ENCODE data around the gene RASGEF1B.

DNA sequence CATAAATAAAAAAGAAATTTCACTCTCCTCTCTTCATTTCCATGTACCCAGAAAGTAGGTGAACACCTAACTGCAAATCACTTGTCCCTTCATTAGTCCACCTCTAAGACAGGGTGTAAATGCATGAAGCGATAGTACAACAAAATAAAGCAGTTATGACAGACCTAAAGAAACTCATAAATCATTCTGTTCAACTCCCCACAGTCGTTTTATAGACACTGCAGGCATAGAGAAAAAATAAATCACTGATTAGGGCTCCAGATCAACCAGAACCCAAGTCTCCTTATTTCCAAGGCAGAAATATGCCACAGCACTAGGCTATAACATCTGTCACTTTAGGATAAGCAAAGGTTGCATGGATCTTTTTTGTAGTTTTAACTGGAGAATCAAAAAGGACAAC is 3.0 kb downstream of the RASGEF1B start:
- TF ChIP-seq, protein P1, sequence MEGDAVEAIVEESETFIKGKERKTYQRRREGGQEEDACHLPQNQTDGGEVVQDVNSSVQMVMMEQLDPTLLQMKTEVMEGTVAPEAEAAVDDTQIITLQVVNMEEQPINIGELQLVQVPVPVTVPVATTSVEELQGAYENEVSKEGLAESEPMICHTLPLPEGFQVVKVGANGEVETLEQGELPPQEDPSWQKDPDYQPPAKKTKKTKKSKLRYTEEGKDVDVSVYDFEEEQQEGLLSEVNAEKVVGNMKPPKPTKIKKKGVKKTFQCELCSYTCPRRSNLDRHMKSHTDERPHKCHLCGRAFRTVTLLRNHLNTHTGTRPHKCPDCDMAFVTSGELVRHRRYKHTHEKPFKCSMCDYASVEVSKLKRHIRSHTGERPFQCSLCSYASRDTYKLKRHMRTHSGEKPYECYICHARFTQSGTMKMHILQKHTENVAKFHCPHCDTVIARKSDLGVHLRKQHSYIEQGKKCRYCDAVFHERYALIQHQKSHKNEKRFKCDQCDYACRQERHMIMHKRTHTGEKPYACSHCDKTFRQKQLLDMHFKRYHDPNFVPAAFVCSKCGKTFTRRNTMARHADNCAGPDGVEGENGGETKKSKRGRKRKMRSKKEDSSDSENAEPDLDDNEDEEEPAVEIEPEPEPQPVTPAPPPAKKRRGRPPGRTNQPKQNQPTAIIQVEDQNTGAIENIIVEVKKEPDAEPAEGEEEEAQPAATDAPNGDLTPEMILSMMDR (IDR thresholded peaks at IDR 0.05) = no peak
- TF ChIP-seq POLR2A (IDR thresholded peaks at IDR 0.05) = no peak
